ENCODE results near the gene TOPAZ1.
A peak's percentile ranks its signal among the peaks of the same experiment; 100 is the strongest.

The TOPAZ1 gene

GRCh38 chr3:44252332-44252959 is 10.8 kb downstream of the TOPAZ1 start:
- DNase-seq, result no peak

- DNase-seq, result no peak
These were observed 17.7 kb downstream of the TOPAZ1 start for GRCh38 chr3:44259404-44259803.

- no peak for DNase-seq
These were observed 22.5 kb downstream of the TOPAZ1 start for GRCh38 chr3:44264146-44264545.

GRCh38 chr3:44265815-44266214 is 24.1 kb downstream of the TOPAZ1 start:
- no peak for DNase-seq

- DNase-seq, result no peak
These were observed 30.5 kb downstream of the TOPAZ1 start for GRCh38 chr3:44272191-44272590.

GRCh38 chr3:44277925-44278324 is 36.2 kb downstream of the TOPAZ1 start:
- DNase-seq, result no peak

GRCh38 chr3:44280077-44280476 is 38.4 kb downstream of the TOPAZ1 start:
- DNase-seq, result no peak

- no peak for DNase-seq
These were observed 38.9 kb downstream of the TOPAZ1 start for GRCh38 chr3:44280631-44281030.

- no peak for DNase-seq
These were observed 43.3 kb downstream of the TOPAZ1 start for GRCh38 chr3:44284949-44285348.

GRCh38 chr3:44289882-44290462 is 48.3 kb downstream of the TOPAZ1 start:
- no peak for DNase-seq

GRCh38 chr3:44292276-44292675 is 50.6 kb downstream of the TOPAZ1 start:
- DNase-seq, result no peak

- no peak for DNase-seq
These were observed 51.3 kb downstream of the TOPAZ1 start for GRCh38 chr3:44292947-44293346.

- DNase-seq, result no peak
These were observed 55.6 kb downstream of the TOPAZ1 start for GRCh38 chr3:44297255-44297654.

GRCh38 chr3:44301746-44302145 is 60.1 kb downstream of the TOPAZ1 start:
- no peak for DNase-seq

GRCh38 chr3:44309500-44309899 is 67.8 kb downstream of the TOPAZ1 start:
- DNase-seq, result no peak

- no peak for DNase-seq
These were observed 77.2 kb downstream of the TOPAZ1 start for GRCh38 chr3:44318891-44319311.

- no peak for DNase-seq
These were observed 79.6 kb downstream of the TOPAZ1 start for GRCh38 chr3:44321335-44321734.

GRCh38 chr3:44323341-44323955 is 81.8 kb downstream of the TOPAZ1 start:
- DNase-seq, result peak; percentile 52

- no peak for DNase-seq
These were observed 82.9 kb downstream of the TOPAZ1 start for GRCh38 chr3:44324584-44324983.

- no peak for DNase-seq
These were observed 84.3 kb downstream of the TOPAZ1 start for GRCh38 chr3:44326019-44326418.

- no peak for DNase-seq
These were observed 84.8 kb downstream of the TOPAZ1 start for GRCh38 chr3:44326515-44326914.

- no peak for DNase-seq
These were observed 88.3 kb downstream of the TOPAZ1 start for GRCh38 chr3:44329946-44330345.

- DNase-seq, result no peak
These were observed 88.8 kb downstream of the TOPAZ1 start for GRCh38 chr3:44330444-44330843.

GRCh38 chr3:44334326-44334725 is 92.6 kb downstream of the TOPAZ1 start:
- no peak for DNase-seq

All from left hindlimb (tissue), 1 donor.